HEK293 (cell line): ENCODE data around the gene SLC7A6.

ENCODE experiments used
- CTCF ChIA-PET: fragments of 350-600 bp; formaldehyde crosslinking; extraction: SDS; loops from one replicate; lab custom pipeline; 2021; ENCODE audit warnings: antibody characterized with exemption; lab: Yijun Ruan, JAX
- POLR2A ChIA-PET: fragments of 300-600 bp; formaldehyde crosslinking; extraction: SDS; loops from one replicate; lab custom pipeline; 2020; ENCODE audit warnings: antibody characterized with exemption, inconsistent platforms; lab: Yijun Ruan, JAX
- H3K27ac ChIP-seq: fragments of 200-500 bp; sonication (Bioruptor generic); 2 replicates; pipeline ENCODE4 v1.5.1; 2014; ENCODE audit warnings: low read depth, low read length, control low read depth, inconsistent platforms; ENCODE audit errors: extremely low read depth
- H3K36me3 ChIP-seq, 2 experiments: fragments of 200-500 bp in 1 of 2; sonication (Bioruptor generic) in 1 of 2; 1 replicate in 1 of 2; 2 replicates in 1 of 2; pipeline ENCODE4 v1.5.1; 2014 to 2017; ENCODE audit warnings: inconsistent platforms in 2 of 2, low read length in 2 of 2; ENCODE audit not compliant: control insufficient read depth in 2 of 2, insufficient read depth in 1 of 2
- H3K4me1 ChIP-seq: fragments of 200-500 bp; sonication (Bioruptor generic); 2 replicates; pipeline ENCODE4 v1.5.1; 2014; ENCODE audit warnings: mild to moderate bottlenecking, low read length, inconsistent platforms; ENCODE audit not compliant: control insufficient read depth, insufficient read depth
- H3K4me3 ChIP-seq: 2 replicates; pipeline ENCODE4 v1.5.1; 2011; ENCODE audit warnings: low read depth, mild to moderate bottlenecking, control low read depth, low read length, moderate library complexity
- H3K9me3 ChIP-seq: fragments of 200-500 bp; sonication (Bioruptor generic); 2 replicates; pipeline ENCODE4 v1.5.1; 2014; ENCODE audit warnings: low read depth, low read length, inconsistent platforms; ENCODE audit not compliant: control insufficient read depth, insufficient read depth
- GLI2 ChIP-seq: fragments of 450-650 bp; formaldehyde crosslinking; IDR thresholded peaks from 2 replicates; pipeline ENCODE4; 2017; ENCODE audit warnings: missing biosample characterization, missing genetic modification characterization, low read depth, borderline replicate concordance
- HOXD13 ChIP-seq: sonication (generic); formaldehyde crosslinking; IDR thresholded peaks from 2 replicates; pipeline ENCODE4 v1.8.0; 2022; ENCODE audit warnings: missing genetic modification reagents, borderline replicate concordance
- PRDM1 ChIP-seq: fragments of 450-650 bp; formaldehyde crosslinking; IDR thresholded peaks from 2 replicates; pipeline ENCODE4; 2016; ENCODE audit warnings: missing biosample characterization, missing genetic modification characterization
- ZBTB21 ChIP-seq: fragments of 450-650 bp; formaldehyde crosslinking; IDR thresholded peaks from 2 replicates; pipeline ENCODE4 v1.5.1; 2017; ENCODE audit warnings: missing biosample characterization, missing genetic modification characterization
- ZBTB8A ChIP-seq: fragments of 450-650 bp; formaldehyde crosslinking; IDR thresholded peaks from 2 replicates; pipeline ENCODE4 v1.5.1; 2016; ENCODE audit warnings: missing biosample characterization, missing genetic modification characterization
- ZNF146 ChIP-seq: fragments of 450-650 bp; formaldehyde crosslinking; IDR thresholded peaks from 2 replicates; pipeline ENCODE4 v1.5.1; 2016; ENCODE audit warnings: missing biosample characterization, missing genetic modification characterization
- ZNF16 ChIP-seq: fragments of 450-650 bp; formaldehyde crosslinking; IDR thresholded peaks from 2 replicates; pipeline ENCODE4 v1.5.1; 2016; ENCODE audit warnings: low read depth, missing biosample characterization, missing genetic modification characterization
- ZNF211 ChIP-seq: fragments of 450-650 bp; formaldehyde crosslinking; IDR thresholded peaks from 2 replicates; pipeline ENCODE4 v1.5.1; 2016; ENCODE audit warnings: low read depth, missing biosample characterization, missing genetic modification characterization
- ZNF311 ChIP-seq: fragments of 450-650 bp; formaldehyde crosslinking; IDR thresholded peaks from 2 replicates; pipeline ENCODE4 v1.5.1; 2017; ENCODE audit warnings: missing biosample characterization, missing genetic modification characterization, borderline replicate concordance
- ZNF37A ChIP-seq: fragments of 450-650 bp; IDR thresholded peaks from 2 replicates; pipeline ENCODE4 v1.5.1; 2018; ENCODE audit warnings: missing biosample characterization, missing genetic modification characterization
- ZNF391 ChIP-seq: fragments of 450-650 bp; formaldehyde crosslinking; IDR thresholded peaks from 2 replicates; pipeline ENCODE4 v1.5.1; 2016; ENCODE audit warnings: low read depth, missing biosample characterization, missing genetic modification characterization, borderline replicate concordance
- ZNF48 ChIP-seq: fragments of 450-650 bp; formaldehyde crosslinking; IDR thresholded peaks from 2 replicates; pipeline ENCODE4 v1.5.1; 2016; ENCODE audit warnings: missing biosample characterization, missing genetic modification characterization
- ZNF518A ChIP-seq: fragments of 450-650 bp; formaldehyde crosslinking; conservative IDR thresholded peaks from 2 replicates; pipeline ENCODE4 v1.5.1; 2016; ENCODE audit warnings: low read depth, missing biosample characterization, missing genetic modification characterization
- ZNF544 ChIP-seq: fragments of 450-650 bp; formaldehyde crosslinking; IDR thresholded peaks from 2 replicates; pipeline ENCODE4 v1.5.0; 2017; ENCODE audit warnings: missing biosample characterization, missing genetic modification characterization
- ZNF571 ChIP-seq: fragments of 450-650 bp; formaldehyde crosslinking; IDR thresholded peaks from 2 replicates; pipeline ENCODE4 v1.5.0; 2017; ENCODE audit warnings: missing biosample characterization, missing genetic modification characterization
- ZNF580 ChIP-seq: fragments of 450-650 bp; formaldehyde crosslinking; IDR thresholded peaks from 2 replicates; pipeline ENCODE4 v1.5.1; 2016; ENCODE audit warnings: missing biosample characterization, missing genetic modification characterization
- ZNF600 ChIP-seq: fragments of 450-650 bp; formaldehyde crosslinking; IDR thresholded peaks from 2 replicates; pipeline ENCODE4 v1.5.1; 2016; ENCODE audit warnings: missing biosample characterization, missing genetic modification characterization
- ZNF623 ChIP-seq: fragments of 450-650 bp; formaldehyde crosslinking; IDR thresholded peaks from 2 replicates; pipeline ENCODE4 v1.5.1; 2016; ENCODE audit warnings: missing biosample characterization, missing genetic modification characterization
- ZNF670 ChIP-seq: fragments of 450-650 bp; formaldehyde crosslinking; IDR thresholded peaks from 2 replicates; pipeline ENCODE4 v1.5.1; 2016; ENCODE audit warnings: missing biosample characterization, missing genetic modification characterization, low read depth
- ZNF692 ChIP-seq: fragments of 450-650 bp; formaldehyde crosslinking; IDR thresholded peaks from 2 replicates; pipeline ENCODE4 v1.5.1; 2016; ENCODE audit warnings: missing biosample characterization, missing genetic modification characterization
- ZNF707 ChIP-seq: fragments of 450-650 bp; formaldehyde crosslinking; IDR thresholded peaks from 2 replicates; pipeline ENCODE4 v1.5.1; 2016; ENCODE audit warnings: missing biosample characterization, missing genetic modification characterization
- TF ChIP-seq, protein P1 (sequence below): fragments of 450-650 bp; formaldehyde crosslinking; IDR thresholded peaks from 2 replicates; pipeline ENCODE4 v1.5.1; 2016; ENCODE audit warnings: missing biosample characterization, missing genetic modification characterization
- TF ChIP-seq, protein P2 (sequence below): fragments of 450-650 bp; formaldehyde crosslinking; IDR thresholded peaks from 2 replicates; pipeline ENCODE4 v1.5.1; 2016; ENCODE audit warnings: missing biosample characterization, missing genetic modification characterization
- TF ChIP-seq, protein P3 (sequence below): fragments of 450-650 bp; formaldehyde crosslinking; IDR thresholded peaks from 2 replicates; pipeline ENCODE4 v1.5.1; 2016; ENCODE audit warnings: missing biosample characterization, missing genetic modification characterization

SLC7A6 gene

GRCh38 chr16:68310774-68311511 is 46.6 kb downstream of the SLC7A6 start, which contains the start of the genes PRMT7 and SLC7A6OS:
Gene PRMT7 (plus strand): TSS chr16:68311019. CDS start chr16:68315980, 4,961 bp downstream.
Gene SLC7A6OS (minus strand): TSS chr16:68310946. CDS start chr16:68310926, 20 bp downstream.
- H3K4me1 ChIP-seq: no peaks in the 10 kb centered on the region
- H3K36me3 ChIP-seq: peaks cover 27 to 55% of the 10 kb centered on the region in 2 experiments
- no peaks in the 10 kb centered on the region for H3K9me3 ChIP-seq
- POLR2A ChIA-PET: interaction anchor here (0.5 to 2.6 kb wide), 27 partner anchors 8 to 717 kb away, joined by 3 to 40 read pairs (median 5); partner anchors contain the start of genes ESRP2, NFATC3, PLA2G15 and SLC7A6
- H3K4me3 ChIP-seq: peak within 1 kb of the TSS; percentile 85
- CTCF ChIA-PET: interaction anchor here (0.7 to 2.3 kb wide), 6 partner anchors 14 to 94 kb away, joined by 3 to 28 read pairs (median 4); no protein-coding TSS in a partner anchor
- H3K27ac ChIP-seq: peak within 1 kb of the TSS; percentile 72
- TF ChIP-seq, protein P1, sequence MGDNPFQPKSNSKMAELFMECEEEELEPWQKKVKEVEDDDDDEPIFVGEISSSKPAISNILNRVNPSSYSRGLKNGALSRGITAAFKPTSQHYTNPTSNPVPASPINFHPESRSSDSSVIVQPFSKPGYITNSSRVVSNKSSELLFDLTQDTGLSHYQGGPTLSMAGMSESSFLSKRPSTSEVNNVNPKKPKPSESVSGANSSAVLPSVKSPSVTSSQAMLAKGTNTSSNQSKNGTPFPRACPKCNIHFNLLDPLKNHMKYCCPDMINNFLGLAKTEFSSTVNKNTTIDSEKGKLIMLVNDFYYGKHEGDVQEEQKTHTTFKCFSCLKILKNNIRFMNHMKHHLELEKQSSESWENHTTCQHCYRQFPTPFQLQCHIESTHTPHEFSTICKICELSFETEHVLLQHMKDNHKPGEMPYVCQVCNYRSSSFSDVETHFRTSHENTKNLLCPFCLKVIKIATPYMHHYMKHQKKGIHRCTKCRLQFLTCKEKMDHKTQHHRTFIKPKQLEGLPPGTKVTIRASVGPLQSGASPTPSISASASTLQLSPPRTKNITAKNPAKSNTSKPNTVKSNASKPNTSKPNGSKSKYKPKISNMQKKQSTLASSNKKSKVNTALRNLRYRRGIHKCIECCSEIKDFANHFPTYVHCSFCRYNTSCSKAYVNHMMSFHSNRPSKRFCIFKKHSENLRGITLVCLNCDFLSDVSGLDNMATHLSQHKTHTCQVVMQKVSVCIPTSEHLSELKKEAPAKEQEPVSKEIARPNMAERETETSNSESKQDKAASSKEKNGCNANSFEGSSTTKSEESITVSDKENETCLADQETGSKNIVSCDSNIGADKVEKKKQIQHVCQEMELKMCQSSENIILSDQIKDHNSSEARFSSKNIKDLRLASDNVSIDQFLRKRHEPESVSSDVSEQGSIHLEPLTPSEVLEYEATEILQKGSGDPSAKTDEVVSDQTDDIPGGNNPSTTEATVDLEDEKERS: no peak
- TF ChIP-seq ZNF544 (tag by site-specific recombination) (no peak), ZNF600 (peak; percentile 6; the same call in 1 of the 2 replicates), ZNF580 (tag by site-specific recombination) (peak; percentile 83), ZNF211 (tag by site-specific recombination) (no peak), GLI2 (tag by site-specific recombination) (no peak), ZNF707 (tag by site-specific recombination) (no peak), ZNF37A (tag by site-specific recombination) (no peak), ZNF518A (tag by site-specific recombination) (no peak), ZNF16 (tag by site-specific recombination) (no peak), ZNF623 (tag by site-specific recombination) (no peak), ZNF391 (tag by site-specific recombination) (peak; percentile 50; the same call in 1 of the 2 replicates), ZNF571 (tag by site-specific recombination) (no peak), ZNF670 (no peak), ZNF48 (tag by site-specific recombination) (no peak), ZBTB8A (no peak), HOXD13 (CRISPR knock-in tag) (no peak), ZBTB21 (tag by site-specific recombination) (0 out of 2 replicates have a peak, but pooled peaks have one; percentile 27), PRDM1 (tag by site-specific recombination) (no peak), ZNF146 (tag by site-specific recombination) (no peak), ZNF692 (tag by site-specific recombination) (peak; percentile 84; the same call in 1 of the 2 replicates), ZNF311 (tag by site-specific recombination) (no peak)
- TF ChIP-seq, protein P2, sequence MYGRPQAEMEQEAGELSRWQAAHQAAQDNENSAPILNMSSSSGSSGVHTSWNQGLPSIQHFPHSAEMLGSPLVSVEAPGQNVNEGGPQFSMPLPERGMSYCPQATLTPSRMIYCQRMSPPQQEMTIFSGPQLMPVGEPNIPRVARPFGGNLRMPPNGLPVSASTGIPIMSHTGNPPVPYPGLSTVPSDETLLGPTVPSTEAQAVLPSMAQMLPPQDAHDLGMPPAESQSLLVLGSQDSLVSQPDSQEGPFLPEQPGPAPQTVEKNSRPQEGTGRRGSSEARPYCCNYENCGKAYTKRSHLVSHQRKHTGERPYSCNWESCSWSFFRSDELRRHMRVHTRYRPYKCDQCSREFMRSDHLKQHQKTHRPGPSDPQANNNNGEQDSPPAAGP: no peak
- TF ChIP-seq, protein P3, sequence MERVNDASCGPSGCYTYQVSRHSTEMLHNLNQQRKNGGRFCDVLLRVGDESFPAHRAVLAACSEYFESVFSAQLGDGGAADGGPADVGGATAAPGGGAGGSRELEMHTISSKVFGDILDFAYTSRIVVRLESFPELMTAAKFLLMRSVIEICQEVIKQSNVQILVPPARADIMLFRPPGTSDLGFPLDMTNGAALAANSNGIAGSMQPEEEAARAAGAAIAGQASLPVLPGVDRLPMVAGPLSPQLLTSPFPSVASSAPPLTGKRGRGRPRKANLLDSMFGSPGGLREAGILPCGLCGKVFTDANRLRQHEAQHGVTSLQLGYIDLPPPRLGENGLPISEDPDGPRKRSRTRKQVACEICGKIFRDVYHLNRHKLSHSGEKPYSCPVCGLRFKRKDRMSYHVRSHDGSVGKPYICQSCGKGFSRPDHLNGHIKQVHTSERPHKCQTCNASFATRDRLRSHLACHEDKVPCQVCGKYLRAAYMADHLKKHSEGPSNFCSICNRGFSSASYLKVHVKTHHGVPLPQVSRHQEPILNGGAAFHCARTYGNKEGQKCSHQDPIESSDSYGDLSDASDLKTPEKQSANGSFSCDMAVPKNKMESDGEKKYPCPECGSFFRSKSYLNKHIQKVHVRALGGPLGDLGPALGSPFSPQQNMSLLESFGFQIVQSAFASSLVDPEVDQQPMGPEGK (tag by site-specific recombination): peak; percentile 83
